ENCODE measurements around the gene IGFBPL1.

DNA sequence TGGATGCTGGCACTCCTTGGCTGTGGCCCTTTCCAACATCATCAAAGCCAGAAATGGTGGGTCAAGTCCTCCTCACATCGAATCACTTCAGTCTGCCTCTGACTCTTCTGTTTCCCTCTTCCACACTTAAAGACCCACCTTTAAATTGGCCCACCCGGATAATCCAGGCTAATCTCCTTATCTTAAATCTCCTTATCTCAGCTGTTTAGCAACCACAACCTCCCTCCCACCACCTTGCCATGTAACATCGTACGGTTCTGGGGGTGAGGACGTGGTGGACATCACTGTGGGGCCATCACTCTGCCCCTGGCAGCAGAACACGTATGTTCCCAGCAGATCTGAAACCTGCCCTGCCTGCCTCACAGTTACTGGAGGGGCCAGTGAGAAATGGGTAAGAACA, 11.5 kb downstream of the IGFBPL1 start:
- TF ChIP-seq EP300 (IDR thresholded peaks at IDR 0.05; ENCODE audit: borderline replicate concordance) (no peak), TEAD4 (IDR thresholded peaks at IDR 0.05) (no peak), ZBTB7A (IDR thresholded peaks at IDR 0.05; ENCODE audit: low read depth) (no peak), CREB1 (IDR thresholded peaks at IDR 0.05; ENCODE audit: low read depth) (no peak), FOXM1 (IDR thresholded peaks at IDR 0.05; ENCODE audit: borderline replicate concordance, low read depth) (no peak), RAD21 (IDR thresholded peaks at IDR 0.05; ENCODE audit: low read depth) (no peak), TAF1 (IDR thresholded peaks at IDR 0.05; ENCODE audit: low read depth) (no peak), CEBPB (IDR thresholded peaks at IDR 0.05) (no peak), EGR1 (IDR thresholded peaks at IDR 0.05) (no peak), YY1 (IDR thresholded peaks at IDR 0.05; ENCODE audit: low read depth) (no peak), NFIC (IDR thresholded peaks at IDR 0.05) (no peak)
- TF ChIP-seq, protein P1, sequence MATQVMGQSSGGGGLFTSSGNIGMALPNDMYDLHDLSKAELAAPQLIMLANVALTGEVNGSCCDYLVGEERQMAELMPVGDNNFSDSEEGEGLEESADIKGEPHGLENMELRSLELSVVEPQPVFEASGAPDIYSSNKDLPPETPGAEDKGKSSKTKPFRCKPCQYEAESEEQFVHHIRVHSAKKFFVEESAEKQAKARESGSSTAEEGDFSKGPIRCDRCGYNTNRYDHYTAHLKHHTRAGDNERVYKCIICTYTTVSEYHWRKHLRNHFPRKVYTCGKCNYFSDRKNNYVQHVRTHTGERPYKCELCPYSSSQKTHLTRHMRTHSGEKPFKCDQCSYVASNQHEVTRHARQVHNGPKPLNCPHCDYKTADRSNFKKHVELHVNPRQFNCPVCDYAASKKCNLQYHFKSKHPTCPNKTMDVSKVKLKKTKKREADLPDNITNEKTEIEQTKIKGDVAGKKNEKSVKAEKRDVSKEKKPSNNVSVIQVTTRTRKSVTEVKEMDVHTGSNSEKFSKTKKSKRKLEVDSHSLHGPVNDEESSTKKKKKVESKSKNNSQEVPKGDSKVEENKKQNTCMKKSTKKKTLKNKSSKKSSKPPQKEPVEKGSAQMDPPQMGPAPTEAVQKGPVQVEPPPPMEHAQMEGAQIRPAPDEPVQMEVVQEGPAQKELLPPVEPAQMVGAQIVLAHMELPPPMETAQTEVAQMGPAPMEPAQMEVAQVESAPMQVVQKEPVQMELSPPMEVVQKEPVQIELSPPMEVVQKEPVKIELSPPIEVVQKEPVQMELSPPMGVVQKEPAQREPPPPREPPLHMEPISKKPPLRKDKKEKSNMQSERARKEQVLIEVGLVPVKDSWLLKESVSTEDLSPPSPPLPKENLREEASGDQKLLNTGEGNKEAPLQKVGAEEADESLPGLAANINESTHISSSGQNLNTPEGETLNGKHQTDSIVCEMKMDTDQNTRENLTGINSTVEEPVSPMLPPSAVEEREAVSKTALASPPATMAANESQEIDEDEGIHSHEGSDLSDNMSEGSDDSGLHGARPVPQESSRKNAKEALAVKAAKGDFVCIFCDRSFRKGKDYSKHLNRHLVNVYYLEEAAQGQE (IDR thresholded peaks at IDR 0.05; ENCODE audit: low read depth): no peak
- TF ChIP-seq, protein P2, sequence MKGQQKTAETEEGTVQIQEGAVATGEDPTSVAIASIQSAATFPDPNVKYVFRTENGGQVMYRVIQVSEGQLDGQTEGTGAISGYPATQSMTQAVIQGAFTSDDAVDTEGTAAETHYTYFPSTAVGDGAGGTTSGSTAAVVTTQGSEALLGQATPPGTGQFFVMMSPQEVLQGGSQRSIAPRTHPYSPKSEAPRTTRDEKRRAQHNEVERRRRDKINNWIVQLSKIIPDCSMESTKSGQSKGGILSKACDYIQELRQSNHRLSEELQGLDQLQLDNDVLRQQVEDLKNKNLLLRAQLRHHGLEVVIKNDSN (IDR thresholded peaks at IDR 0.05): no peak
